SK-N-SH (cell line): ENCODE measurements around the gene LSP1.

ENCODE experiments used
- ELF1 ChIP-seq: IDR thresholded peaks from 2 replicates; pipeline ENCODE4 v1.4.0; 2012
- EP300 ChIP-seq, 2 experiments: IDR thresholded peaks; 2 replicates each; pipeline versions ENCODE4 v1.4.0 to v1.6.1; 2012; ENCODE audit warnings: borderline replicate concordance in 1 of 2, low read depth in 1 of 2, low read length in 1 of 2
- GABPA ChIP-seq: IDR thresholded peaks from 2 replicates; pipeline ENCODE4 v1.4.0; 2012; ENCODE audit warnings: low read depth, mild to moderate bottlenecking
- MXI1 ChIP-seq: IDR thresholded peaks from 2 replicates; pipeline ENCODE4 v1.6.1; 2012; ENCODE audit warnings: mild to moderate bottlenecking, low read depth, low read length, improper control_type of control experiment
- NFIC ChIP-seq: IDR thresholded peaks from 2 replicates; pipeline ENCODE4 v1.4.0; 2012; ENCODE audit warnings: borderline replicate concordance
- POLR2AphosphoS5 ChIP-seq: IDR thresholded peaks from 2 replicates; pipeline ENCODE4 v1.6.1; 2012; ENCODE audit warnings: low read depth, low read length
- RAD21 ChIP-seq: IDR thresholded peaks from 2 replicates; pipeline ENCODE4 v1.6.1; 2012; ENCODE audit warnings: mild to moderate bottlenecking, low read length
- RCOR1 ChIP-seq: fragments of 150-350 bp; IDR thresholded peaks from 2 replicates; pipeline ENCODE4 v1.6.1; 2017; ENCODE audit warnings: antibody characterized with exemption, low read length
- TAF1 ChIP-seq: IDR thresholded peaks from 2 replicates; pipeline ENCODE4 v1.6.1; 2012; ENCODE audit warnings: low read depth, mild to moderate bottlenecking, low read length, moderate library complexity, borderline replicate concordance
- TF ChIP-seq, protein P1 (sequence below): fragments of 200-600 bp; sonication (generic); IDR thresholded peaks from 2 replicates; pipeline ENCODE4 v1.6.1; 2017; ENCODE audit warnings: antibody characterized with exemption, mild to moderate bottlenecking, moderate library complexity
- TF ChIP-seq, protein P2 (sequence below): fragments of 150-350 bp; IDR thresholded peaks from 2 replicates; pipeline ENCODE4 v1.6.1; 2016; ENCODE audit warnings: mild to moderate bottlenecking, low read depth, low read length
- TF ChIP-seq, protein P3 (sequence below): IDR thresholded peaks from 2 replicates; pipeline ENCODE4 v1.4.0; 2012; ENCODE audit warnings: low read depth
- TF ChIP-seq, protein P4 (sequence below): IDR thresholded peaks from 2 replicates; pipeline ENCODE4 v1.6.1; 2012; ENCODE audit warnings: mild to moderate bottlenecking, low read depth, low read length, moderate library complexity
- TF ChIP-seq, protein P5 (sequence below): fragments of 150-350 bp; IDR thresholded peaks from 2 replicates; pipeline ENCODE4 v1.6.1; 2017; ENCODE audit warnings: antibody characterized with exemption, low read length, low read depth, borderline replicate concordance

DNA sequence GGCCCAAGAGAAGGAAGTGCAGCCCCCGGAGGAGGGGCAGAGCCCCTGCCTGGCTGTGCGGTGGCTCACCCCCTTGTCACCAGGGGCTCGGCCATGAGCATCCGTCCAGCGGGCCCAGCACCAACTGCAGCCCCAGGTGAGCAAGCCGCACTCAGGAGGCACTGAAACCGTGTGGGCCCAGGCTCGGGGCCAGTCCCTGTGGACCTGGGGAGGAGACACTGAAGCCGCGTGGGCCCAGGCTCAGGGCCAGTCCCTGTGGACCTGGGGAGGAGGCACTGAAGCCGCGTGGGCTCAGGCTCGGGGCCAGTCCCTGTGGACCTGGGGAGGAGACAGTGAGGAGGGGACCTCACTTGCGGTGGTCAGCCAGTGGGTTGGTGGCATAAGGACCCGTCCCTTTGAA lies 13.9 kb downstream of the LSP1 start:
- TF ChIP-seq, protein P1, sequence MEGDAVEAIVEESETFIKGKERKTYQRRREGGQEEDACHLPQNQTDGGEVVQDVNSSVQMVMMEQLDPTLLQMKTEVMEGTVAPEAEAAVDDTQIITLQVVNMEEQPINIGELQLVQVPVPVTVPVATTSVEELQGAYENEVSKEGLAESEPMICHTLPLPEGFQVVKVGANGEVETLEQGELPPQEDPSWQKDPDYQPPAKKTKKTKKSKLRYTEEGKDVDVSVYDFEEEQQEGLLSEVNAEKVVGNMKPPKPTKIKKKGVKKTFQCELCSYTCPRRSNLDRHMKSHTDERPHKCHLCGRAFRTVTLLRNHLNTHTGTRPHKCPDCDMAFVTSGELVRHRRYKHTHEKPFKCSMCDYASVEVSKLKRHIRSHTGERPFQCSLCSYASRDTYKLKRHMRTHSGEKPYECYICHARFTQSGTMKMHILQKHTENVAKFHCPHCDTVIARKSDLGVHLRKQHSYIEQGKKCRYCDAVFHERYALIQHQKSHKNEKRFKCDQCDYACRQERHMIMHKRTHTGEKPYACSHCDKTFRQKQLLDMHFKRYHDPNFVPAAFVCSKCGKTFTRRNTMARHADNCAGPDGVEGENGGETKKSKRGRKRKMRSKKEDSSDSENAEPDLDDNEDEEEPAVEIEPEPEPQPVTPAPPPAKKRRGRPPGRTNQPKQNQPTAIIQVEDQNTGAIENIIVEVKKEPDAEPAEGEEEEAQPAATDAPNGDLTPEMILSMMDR: no peak
- TF ChIP-seq RCOR1: no peak
- TF ChIP-seq ELF1: no peak
- TF ChIP-seq EP300 (IDR thresholded peaks at IDR 0.05; ENCODE audit: borderline replicate concordance in 1 of 2, low read depth in 1 of 2, low read length in 1 of 2): no peak
- TF ChIP-seq NFIC: no peak
- TF ChIP-seq TAF1: no peak
- TF ChIP-seq, protein P2, sequence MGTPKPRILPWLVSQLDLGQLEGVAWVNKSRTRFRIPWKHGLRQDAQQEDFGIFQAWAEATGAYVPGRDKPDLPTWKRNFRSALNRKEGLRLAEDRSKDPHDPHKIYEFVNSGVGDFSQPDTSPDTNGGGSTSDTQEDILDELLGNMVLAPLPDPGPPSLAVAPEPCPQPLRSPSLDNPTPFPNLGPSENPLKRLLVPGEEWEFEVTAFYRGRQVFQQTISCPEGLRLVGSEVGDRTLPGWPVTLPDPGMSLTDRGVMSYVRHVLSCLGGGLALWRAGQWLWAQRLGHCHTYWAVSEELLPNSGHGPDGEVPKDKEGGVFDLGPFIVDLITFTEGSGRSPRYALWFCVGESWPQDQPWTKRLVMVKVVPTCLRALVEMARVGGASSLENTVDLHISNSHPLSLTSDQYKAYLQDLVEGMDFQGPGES: no peak
- TF ChIP-seq RAD21: no peak
- TF ChIP-seq, protein P3, sequence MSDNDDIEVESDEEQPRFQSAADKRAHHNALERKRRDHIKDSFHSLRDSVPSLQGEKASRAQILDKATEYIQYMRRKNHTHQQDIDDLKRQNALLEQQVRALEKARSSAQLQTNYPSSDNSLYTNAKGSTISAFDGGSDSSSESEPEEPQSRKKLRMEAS: no peak
- TF ChIP-seq, protein P4, sequence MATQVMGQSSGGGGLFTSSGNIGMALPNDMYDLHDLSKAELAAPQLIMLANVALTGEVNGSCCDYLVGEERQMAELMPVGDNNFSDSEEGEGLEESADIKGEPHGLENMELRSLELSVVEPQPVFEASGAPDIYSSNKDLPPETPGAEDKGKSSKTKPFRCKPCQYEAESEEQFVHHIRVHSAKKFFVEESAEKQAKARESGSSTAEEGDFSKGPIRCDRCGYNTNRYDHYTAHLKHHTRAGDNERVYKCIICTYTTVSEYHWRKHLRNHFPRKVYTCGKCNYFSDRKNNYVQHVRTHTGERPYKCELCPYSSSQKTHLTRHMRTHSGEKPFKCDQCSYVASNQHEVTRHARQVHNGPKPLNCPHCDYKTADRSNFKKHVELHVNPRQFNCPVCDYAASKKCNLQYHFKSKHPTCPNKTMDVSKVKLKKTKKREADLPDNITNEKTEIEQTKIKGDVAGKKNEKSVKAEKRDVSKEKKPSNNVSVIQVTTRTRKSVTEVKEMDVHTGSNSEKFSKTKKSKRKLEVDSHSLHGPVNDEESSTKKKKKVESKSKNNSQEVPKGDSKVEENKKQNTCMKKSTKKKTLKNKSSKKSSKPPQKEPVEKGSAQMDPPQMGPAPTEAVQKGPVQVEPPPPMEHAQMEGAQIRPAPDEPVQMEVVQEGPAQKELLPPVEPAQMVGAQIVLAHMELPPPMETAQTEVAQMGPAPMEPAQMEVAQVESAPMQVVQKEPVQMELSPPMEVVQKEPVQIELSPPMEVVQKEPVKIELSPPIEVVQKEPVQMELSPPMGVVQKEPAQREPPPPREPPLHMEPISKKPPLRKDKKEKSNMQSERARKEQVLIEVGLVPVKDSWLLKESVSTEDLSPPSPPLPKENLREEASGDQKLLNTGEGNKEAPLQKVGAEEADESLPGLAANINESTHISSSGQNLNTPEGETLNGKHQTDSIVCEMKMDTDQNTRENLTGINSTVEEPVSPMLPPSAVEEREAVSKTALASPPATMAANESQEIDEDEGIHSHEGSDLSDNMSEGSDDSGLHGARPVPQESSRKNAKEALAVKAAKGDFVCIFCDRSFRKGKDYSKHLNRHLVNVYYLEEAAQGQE: no peak
- TF ChIP-seq, protein P5, sequence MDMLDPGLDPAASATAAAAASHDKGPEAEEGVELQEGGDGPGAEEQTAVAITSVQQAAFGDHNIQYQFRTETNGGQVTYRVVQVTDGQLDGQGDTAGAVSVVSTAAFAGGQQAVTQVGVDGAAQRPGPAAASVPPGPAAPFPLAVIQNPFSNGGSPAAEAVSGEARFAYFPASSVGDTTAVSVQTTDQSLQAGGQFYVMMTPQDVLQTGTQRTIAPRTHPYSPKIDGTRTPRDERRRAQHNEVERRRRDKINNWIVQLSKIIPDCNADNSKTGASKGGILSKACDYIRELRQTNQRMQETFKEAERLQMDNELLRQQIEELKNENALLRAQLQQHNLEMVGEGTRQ: no peak
- TF ChIP-seq MXI1: no peak
- no peak for TF ChIP-seq GABPA
- TF ChIP-seq POLR2AphosphoS5: no peak
